Skin of body (tissue), 2 donors: Measurements from ENCODE around the gene SRSF2. TPM values are rescaled to one million over a fixed set of nuclear protein-coding genes. Genes with fewer than 3 reads are reported as not detected.
"Not testable (repeated sequence)": the region's sequence is repeated elsewhere in the genome, so short reads cannot be mapped to it uniquely, and the experiment has no call there.

Experiments
- DNase-seq: peaks from one replicate; lab custom pipeline; 2025; lab: John Stamatoyannopoulos, UW
- total RNA-seq: library from RNA; depleted of rRNA; stranded (reverse); fragments of >200 nt; gene quantifications from one replicate; pipeline ENCODE4 v1.2.3, GENCODE V29; 2014

SRSF2 gene
- 99.6 TPM for total RNA-seq

DNA sequence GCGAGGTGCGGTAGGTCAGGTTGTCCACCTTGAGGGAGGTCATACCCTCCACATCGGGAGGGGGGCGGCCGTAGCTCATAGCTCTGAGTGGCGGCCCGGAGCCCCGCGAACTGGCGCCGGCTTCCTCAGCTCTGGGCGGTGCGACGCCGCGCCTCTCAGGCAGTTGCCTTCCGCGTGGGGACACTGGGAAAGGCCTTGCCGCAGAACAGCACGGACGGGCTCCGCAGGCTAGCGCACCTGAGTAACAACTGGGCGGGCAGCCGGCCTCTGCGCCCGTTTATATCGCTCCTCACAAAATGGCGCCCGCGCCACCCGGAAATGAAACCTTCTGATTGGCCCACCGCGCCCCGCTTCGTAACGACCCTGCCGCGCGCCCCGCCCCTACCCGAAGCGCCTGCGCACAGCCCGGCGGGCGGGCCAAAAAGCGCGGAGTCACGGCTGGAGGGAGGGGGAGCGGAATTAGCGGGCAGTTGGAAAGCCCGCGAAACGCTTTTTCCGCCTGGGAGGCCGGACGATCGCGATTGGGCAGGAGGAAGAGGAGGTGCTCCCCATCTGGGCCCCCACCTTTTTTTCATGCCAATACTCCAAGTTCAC is at the start of gene SRSF2:
SRSF2 (minus strand) TSS at position 250 of the 594 bp plus-strand sequence; CDS start at position 79, 171 bp downstream.
- peak; percentile 98 for DNase-seq

DNA sequence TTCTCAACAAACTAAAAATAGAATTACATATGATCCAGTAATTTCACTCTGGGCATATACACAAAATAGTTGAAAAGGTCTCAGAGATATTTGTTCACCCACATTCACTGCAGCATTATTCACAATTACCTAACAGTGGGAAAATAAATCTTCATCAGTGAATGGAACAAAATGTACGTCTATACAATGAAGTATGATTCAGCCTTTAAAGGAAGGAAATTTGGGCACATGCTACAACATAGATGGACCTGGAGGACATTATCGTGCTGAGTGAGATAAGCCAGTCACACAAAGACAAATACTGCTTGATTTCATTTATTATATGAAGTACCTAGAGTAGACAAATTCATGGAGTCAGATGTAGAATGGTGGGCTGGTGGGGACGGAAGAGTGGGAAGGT is 47.8 kb upstream of the SRSF2 start:
- DNase-seq, result no peak

DNA sequence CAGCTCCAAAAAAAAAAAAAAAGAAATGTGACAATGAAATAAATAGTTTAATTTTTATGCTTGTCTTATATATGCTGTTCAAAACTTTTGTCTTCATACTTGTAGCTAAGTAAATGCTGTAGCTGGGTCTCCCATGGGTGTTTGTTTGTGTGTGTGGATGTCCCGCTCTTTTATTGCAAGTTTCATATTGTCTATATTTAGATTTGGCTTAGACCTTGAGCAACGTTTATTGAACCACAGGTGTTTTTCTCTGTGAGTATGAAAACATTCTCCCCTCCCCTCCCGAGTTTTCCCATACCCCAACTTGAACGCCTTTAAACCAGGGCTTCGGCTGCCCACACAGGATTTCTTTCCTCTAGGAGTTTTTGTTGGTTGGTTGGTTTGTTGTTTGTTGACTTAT is 46.0 kb upstream of the SRSF2 start:
- DNase-seq, result no peak

- no peak for DNase-seq
Measured at GRCh38 chr17:76781056-76781982, 44.2 kb upstream of the SRSF2 start.

GRCh38 chr17:76775021-76775600 is 38.0 kb upstream of the SRSF2 start:
- DNase-seq, result no peak

- peak; percentile 55 for DNase-seq
Measured at GRCh38 chr17:76772842-76773525, 35.9 kb upstream of the SRSF2 start.

DNA sequence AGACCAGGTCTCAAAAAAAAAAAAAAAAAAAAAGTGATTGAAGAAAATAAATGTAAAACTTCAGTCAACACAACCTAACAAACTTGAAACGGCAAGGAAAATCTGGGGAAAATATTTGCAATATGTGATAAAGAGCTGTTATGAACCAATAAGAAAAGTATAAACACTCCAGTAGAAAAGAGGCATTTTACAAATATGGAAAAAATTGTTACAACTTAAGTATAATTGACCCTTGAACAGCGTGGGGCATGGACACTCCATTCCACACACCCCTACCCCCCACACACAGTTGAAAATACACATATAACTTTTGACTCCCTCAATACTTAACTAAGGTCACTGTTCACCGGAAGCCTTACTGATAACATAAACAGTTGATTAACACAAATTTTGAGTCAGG is 21.4 kb upstream of the SRSF2 start:
- DNase-seq, result no peak

- no peak for DNase-seq
Measured at GRCh38 chr17:76757256-76757655, 20.1 kb upstream of the SRSF2 start.

GRCh38 chr17:76755285-76755684 is 18.2 kb upstream of the SRSF2 start:
- DNase-seq, result no peak

GRCh38 chr17:76753061-76753961 is 16.2 kb upstream of the SRSF2 start:
- no peak for DNase-seq

DNA sequence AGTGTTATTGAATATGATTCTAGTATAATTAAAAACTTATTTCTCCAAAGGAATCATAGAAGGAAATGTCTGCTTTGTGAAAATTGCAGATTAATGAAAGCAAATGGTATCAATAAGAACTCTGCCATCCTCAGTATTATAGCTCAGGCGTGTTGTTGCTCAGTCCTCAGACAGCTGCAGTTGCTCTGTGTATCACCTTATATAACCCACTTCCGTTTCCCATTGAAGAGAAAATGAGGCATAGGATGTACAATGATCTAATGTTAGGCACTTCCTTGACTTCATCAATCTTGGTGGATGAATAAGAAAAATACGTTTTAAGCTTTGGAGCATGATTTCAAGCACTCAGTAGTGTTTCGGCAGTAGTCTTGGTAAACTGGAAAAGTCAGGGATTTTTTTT is 14.9 kb upstream of the SRSF2 start:
- no peak for DNase-seq

DNA sequence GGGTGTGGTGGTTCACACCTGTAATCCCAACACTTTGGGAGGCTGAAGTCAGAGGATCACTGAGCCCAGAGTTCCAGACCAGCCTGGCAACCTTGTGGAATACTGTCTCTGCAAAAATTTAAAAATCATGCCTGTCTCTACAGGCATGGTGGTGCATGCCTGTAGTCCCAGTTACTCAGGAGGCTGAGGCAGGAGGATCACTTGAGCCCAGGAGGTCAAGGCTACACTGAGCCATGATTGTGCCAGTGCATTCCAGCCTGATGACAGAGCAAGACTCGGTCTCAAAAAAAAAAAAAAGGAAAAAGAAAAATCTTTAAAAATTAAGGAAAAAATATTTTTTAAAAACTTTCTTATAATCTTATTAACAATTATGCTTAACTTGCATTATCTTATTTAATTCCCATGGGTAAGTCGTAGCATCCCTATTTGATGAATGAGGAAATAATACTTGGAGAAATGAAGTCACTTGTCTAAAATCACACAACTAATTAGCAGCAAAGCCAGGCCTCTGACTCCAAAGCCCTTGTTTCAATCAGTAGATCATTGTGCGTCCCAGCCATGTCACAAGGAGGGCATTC is 14.4 kb upstream of the SRSF2 start:
- no peak for DNase-seq

GRCh38 chr17:76748657-76749056 is 11.5 kb upstream of the SRSF2 start:
- no peak for DNase-seq

DNA sequence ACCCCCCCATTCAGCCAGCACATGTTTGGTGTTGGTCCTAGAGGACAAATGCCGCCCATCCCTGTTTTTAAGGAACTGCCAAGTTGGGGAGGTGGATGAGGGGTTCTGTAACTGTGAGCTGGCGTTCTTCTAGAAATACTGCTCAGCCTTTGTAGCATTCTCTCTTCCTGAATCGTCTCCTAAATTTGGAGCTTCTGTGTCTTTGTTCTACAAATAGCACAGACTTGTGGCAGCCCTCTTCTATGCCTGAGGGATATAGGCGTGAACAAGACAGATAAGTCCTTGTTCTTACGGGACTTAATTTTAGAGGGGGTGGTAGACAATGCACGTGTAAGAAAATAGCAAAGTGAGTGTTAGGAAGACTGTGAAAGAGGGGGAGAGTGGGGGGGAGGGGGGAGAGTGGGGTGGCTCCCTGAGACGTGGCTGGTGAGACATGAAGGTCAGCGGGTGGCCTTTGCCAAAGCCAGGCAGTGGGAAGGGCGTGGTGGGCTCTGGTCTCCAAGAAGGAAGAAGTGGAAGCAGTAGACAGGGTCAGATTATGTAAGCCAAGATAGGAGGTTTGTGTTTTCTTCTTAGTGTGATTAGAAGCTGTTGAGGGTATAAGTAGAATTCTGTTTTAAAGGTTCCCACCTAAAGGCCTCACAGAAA is 10.7 kb upstream of the SRSF2 start:
- DNase-seq, result no peak

DNA sequence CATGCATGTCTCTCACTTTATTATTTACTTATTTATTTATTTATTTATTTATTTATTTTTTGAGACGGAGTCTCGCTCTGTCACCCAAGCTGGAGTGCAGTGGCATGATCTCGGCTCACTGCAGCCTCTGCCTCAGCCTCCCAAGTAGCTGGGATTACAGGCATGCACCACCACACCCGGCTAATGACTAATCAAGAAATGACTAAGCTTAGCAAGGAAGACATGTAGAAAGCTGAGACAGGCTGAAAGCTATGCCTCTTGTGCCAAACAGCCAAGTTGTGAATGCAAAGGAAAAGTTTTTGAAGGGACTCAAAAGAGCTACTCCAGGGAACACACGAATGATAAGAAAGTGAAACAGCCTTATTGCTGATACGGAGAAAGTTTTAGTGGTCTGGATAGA is 8.7 kb upstream of the SRSF2 start:
- DNase-seq, result not testable (repeated sequence)

DNA sequence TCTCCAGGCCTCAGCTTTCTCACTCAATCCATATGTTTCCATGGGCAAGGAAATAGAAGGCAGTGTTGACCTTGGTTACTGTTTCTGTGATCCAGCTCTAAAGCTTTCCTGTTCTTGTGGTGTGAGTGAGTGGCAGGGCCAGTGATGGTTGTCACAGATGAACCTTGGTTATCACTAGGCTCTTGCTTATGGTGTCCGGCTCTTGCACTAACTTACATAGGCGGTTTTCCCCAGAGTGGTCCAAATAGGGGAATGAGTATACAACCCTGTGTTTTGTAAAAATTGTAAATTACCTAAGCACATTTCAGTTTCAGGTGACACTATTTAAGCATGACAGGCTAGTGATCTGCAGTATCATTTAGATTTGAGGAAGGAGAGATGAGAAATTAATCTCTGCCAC is 7.6 kb upstream of the SRSF2 start:
- DNase-seq, result no peak

DNA sequence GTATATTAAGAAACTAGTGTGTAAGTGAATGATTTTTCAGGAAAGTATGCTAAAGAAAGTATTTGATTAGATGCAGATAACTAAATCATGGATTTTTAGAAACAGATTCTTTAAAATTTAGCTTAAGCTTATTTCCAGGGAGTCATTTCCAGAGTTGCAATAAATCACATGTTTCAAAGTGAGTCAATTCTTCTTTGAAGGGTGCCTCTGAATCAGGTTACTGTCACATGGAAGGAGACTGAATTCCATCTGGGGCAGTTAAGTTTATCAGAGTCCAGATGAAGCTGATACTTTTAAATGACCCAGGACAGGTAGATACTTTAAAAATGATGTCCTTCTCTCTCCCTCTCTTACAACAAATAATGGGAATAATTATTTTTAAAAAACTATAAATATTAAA is 5.8 kb upstream of the SRSF2 start:
- no peak for DNase-seq

- DNase-seq, result no peak
Measured at GRCh38 chr17:76740329-76741118, 3.4 kb upstream of the SRSF2 start.

- not testable (repeated sequence) for DNase-seq
Measured at GRCh38 chr17:76739568-76740115, 2.5 kb upstream of the SRSF2 start.
